Endothelial cell of umbilical vein (primary cell): ENCODE data around the gene TMEM217. TPM values are rescaled to one million over a fixed set of nuclear protein-coding genes. Genes with fewer than 3 reads are reported as not detected.

Experiments
- BruUV-seq: library from RNA; stranded (reverse); fragments of 400-500 nt; replicated peaks from 2 replicates; lab custom pipeline; 2021; lab: Mats Ljungman, UMichigan
- CTCF ChIA-PET: fragments of 300-600, 350-600 bp; sonication (Branson Sonifier 250); formaldehyde crosslinking; loops from one replicate; lab custom pipeline; 2021; ENCODE audit warnings: antibody characterized with exemption, inconsistent platforms; lab: Charles Lee
- POLR2A ChIA-PET: fragments of 300-600, 350-600 bp; sonication (Branson Sonifier 250); formaldehyde crosslinking; loops from one replicate; lab custom pipeline; 2021; ENCODE audit warnings: antibody characterized with exemption, inconsistent platforms; lab: Charles Lee
- DNase-seq: peaks from one replicate; pipeline ENCODE4 v3.0.0-alpha.2; 2011; ENCODE audit warnings: low read depth, low spot score
- FAIRE-seq: peaks from 2 replicates; lab custom pipeline; 2011; peaks lifted over from hg19 to GRCh38; lab: Jason Lieb, UNC
- H2AFZ ChIP-seq: 2 replicates; pipeline ENCODE4 v1.6.0; 2012; ENCODE audit warnings: low read depth, low read length, control low read depth, inconsistent platforms
- H3K27ac ChIP-seq: 2 replicates; pipeline ENCODE4 v1.5.1; 2011; ENCODE audit warnings: low read depth, mild to moderate bottlenecking, control low read depth, low read length, moderate library complexity; ENCODE audit not compliant: insufficient read depth
- H3K27me3 ChIP-seq, 2 experiments: 2 replicates each; pipeline versions ENCODE4 v1.6.0 to v1.6.1; 2011; ENCODE audit warnings: low read length in 2 of 2, mixed read lengths in 1 of 2; ENCODE audit not compliant: control insufficient read depth in 2 of 2, insufficient read depth in 2 of 2
- H3K36me3 ChIP-seq, 2 experiments: 2 replicates in 1 of 2; 3 replicates in 1 of 2; pipeline ENCODE4 v1.5.1; 2011; ENCODE audit warnings: low read length in 2 of 2, mild to moderate bottlenecking in 1 of 2, moderate library complexity in 1 of 2; ENCODE audit not compliant: control insufficient read depth in 2 of 2, insufficient read depth in 2 of 2; ENCODE audit errors: extremely low read depth in 1 of 2
- H3K4me1 ChIP-seq: 3 replicates; pipeline ENCODE4 v1.5.1; 2011; ENCODE audit warnings: mild to moderate bottlenecking, low read length; ENCODE audit not compliant: control insufficient read depth, insufficient read depth; ENCODE audit errors: extremely low read depth
- H3K4me2 ChIP-seq: 2 replicates; pipeline ENCODE4 v1.6.1; 2011; ENCODE audit warnings: low read length, control low read depth, mixed read lengths; ENCODE audit not compliant: insufficient read depth
- H3K4me3 ChIP-seq, 3 experiments: fragments of 200-600 bp in 1 of 3; sonication (generic), shearing (Covaris generic) in 1 of 3; replicated peaks in 1 of 3; 2 replicates each; pipeline ENCODE4 v1.5.1; 2011 to 2016; ENCODE audit warnings: control low read depth in 3 of 3, low read length in 3 of 3, mild to moderate bottlenecking in 2 of 3, inconsistent platforms in 1 of 3, low read depth in 1 of 3, moderate library complexity in 1 of 3; ENCODE audit not compliant: insufficient read depth in 1 of 3
- H3K79me2 ChIP-seq: 2 replicates; pipeline ENCODE4 v1.6.0; 2012; ENCODE audit warnings: low read length, inconsistent platforms; ENCODE audit not compliant: control insufficient read depth, insufficient read depth
- H3K9ac ChIP-seq: replicated peaks from 2 replicates; pipeline ENCODE3; 2011; ENCODE audit warnings: low read length, control low read depth; ENCODE audit not compliant: insufficient read depth; ENCODE audit errors: extremely low read depth
- H3K9me1 ChIP-seq: replicated peaks from 3 replicates; pipeline ENCODE4 v1.6.0; 2011; ENCODE audit warnings: mild to moderate bottlenecking, low read length; ENCODE audit not compliant: control insufficient read depth, insufficient read depth; ENCODE audit errors: extremely low read depth
- H3K9me3 ChIP-seq: replicated peaks from 2 replicates; pipeline ENCODE4 v1.5.1; 2012; ENCODE audit warnings: low read length, inconsistent platforms; ENCODE audit not compliant: control insufficient read depth, insufficient read depth
- H4K20me1 ChIP-seq: replicated peaks from 2 replicates; pipeline ENCODE3; 2011; ENCODE audit warnings: mild to moderate bottlenecking, low read length; ENCODE audit not compliant: control insufficient read depth, insufficient read depth; ENCODE audit errors: extremely low read depth
- CTCF ChIP-seq, 2 donors: IDR thresholded peaks; 1 replicate in 1 of 2; 2 replicates in 1 of 2; pipeline ENCODE4 v1.5.1; 2011; ENCODE audit warnings: low read length in 2 of 2, mild to moderate bottlenecking in 2 of 2, moderate library complexity in 2 of 2, control low read depth in 1 of 2, inconsistent platforms in 1 of 2, low read depth in 1 of 2; ENCODE audit not compliant: insufficient read depth in 1 of 2; ENCODE audit errors: extremely low read depth in 1 of 2
- EZH2 ChIP-seq: IDR thresholded peaks from 2 replicates; pipeline ENCODE4 v1.6.1; 2012; ENCODE audit warnings: borderline replicate concordance, low read depth, mild to moderate bottlenecking, moderate library complexity, low read length, inconsistent platforms; ENCODE audit not compliant: severe bottlenecking
- FOS ChIP-seq: IDR thresholded peaks from 2 replicates; pipeline ENCODE4 v1.6.1; 2011; ENCODE audit warnings: mild to moderate bottlenecking, low read length, moderate library complexity, borderline replicate concordance; ENCODE audit not compliant: insufficient read depth
- GATA2 ChIP-seq: IDR thresholded peaks from 2 replicates; pipeline ENCODE4 v1.7.0; 2011; ENCODE audit warnings: low read depth, mild to moderate bottlenecking, moderate library complexity, mixed read lengths, low read length; ENCODE audit not compliant: insufficient read length, insufficient read depth
- JUN ChIP-seq: IDR thresholded peaks from 2 replicates; pipeline ENCODE4 v1.6.1; 2011; ENCODE audit warnings: borderline replicate concordance, low read depth; ENCODE audit not compliant: insufficient read length, insufficient read depth
- MAX ChIP-seq: IDR thresholded peaks from 2 replicates; pipeline ENCODE4 v1.6.1; 2011; ENCODE audit not compliant: insufficient read depth, insufficient read length
- MYC ChIP-seq: IDR thresholded peaks from one replicate; pipeline ENCODE4 v1.6.1; 2011; ENCODE audit warnings: mild to moderate bottlenecking, low read depth, low read length
- POLR2A ChIP-seq: IDR thresholded peaks from 2 replicates; pipeline ENCODE4 v1.6.1; 2012; ENCODE audit warnings: low read depth, mild to moderate bottlenecking, control low read depth, low read length
- POLR2AphosphoS5 ChIP-seq: IDR thresholded peaks from 2 replicates; pipeline ENCODE4 v1.6.1; 2012; ENCODE audit warnings: low read depth, mild to moderate bottlenecking, control low read depth, low read length, moderate library complexity; ENCODE audit not compliant: insufficient read depth
- dilution Hi-C: fragments of 300-500 bp; cut with MboI; formaldehyde crosslinking; loops from one replicate; pipeline ENCODE4 v1.15.0; 2019; ENCODE audit warnings: low sequenced_read_pairs; ENCODE audit not compliant: extremely low pct_ligation_motif_present
- intact Hi-C: fragments of 100-400 bp; cut with micrococcal nuclease; formaldehyde crosslinking; loops from one replicate; pipeline ENCODE4 v1.10.0; 2022
- polyA plus RNA-seq, 4 experiments: library from polyadenylated mRNA; depleted of rRNA in 3 of 4; stranded (reverse) in 3 of 4; unstranded in 1 of 4; fragments of >200 nt; gene quantifications; 2 replicates each; pipeline versions ENCODE4 v1.2.1 to v1.2.3, GENCODE V29; 2011 to 2012; ENCODE audit warnings: missing spikeins in 1 of 4
- total RNA-seq: library from RNA; stranded (reverse); gene quantifications from 2 replicates; pipeline ENCODE4 v1.2.3, GENCODE V29; 2021

TMEM217 gene
- total and polyA plus RNA-seq, 2 donors (not counting 3 experiments of a cell fraction or from before 2014, with no cell fraction given), result 6.8 to 15.8 TPM

- H3K36me3 ChIP-seq, result no peaks in the 10 kb centered on the region
- ChIA-PET CTCF (interaction anchor here (1.0 to 1.7 kb wide), 6 partner anchors 7 to 172 kb away, joined by 3 to 5 read pairs (median 4); no protein-coding TSS in a partner anchor), POLR2A (no interaction called here)
- no peak overlapping the region for H2AFZ ChIP-seq
- peaks cover 0 to 6% of the 10 kb centered on the region in 2 experiments for H3K27me3 ChIP-seq
- dilution Hi-C loops, result no loop called here
- no peaks in the 10 kb centered on the region for H3K79me2 ChIP-seq
- no peaks in the 10 kb centered on the region for H3K4me1 ChIP-seq
- H4K20me1 ChIP-seq, result no peaks in the 10 kb centered on the region
- BruUV-seq, result no TSS peak
- H3K4me3 ChIP-seq, result no peak overlapping the region
- no peak overlapping the region for H3K9ac ChIP-seq
- intact Hi-C loops, result no loop called here
- no peaks in the 10 kb centered on the region for H3K9me3 ChIP-seq
- no peak overlapping the region for H3K4me2 ChIP-seq
- FAIRE-seq, result no peak
- H3K9me1 ChIP-seq, result no peaks in the 10 kb centered on the region
- DNase-seq, result no peak
- TF ChIP-seq JUN (no peak), GATA2 (no peak), POLR2AphosphoS5 (no peak), POLR2A (no peak), MYC (no peak), FOS (no peak), EZH2 (no peak), CTCF (IDR thresholded peaks at IDR 0.05; ENCODE audit: extremely low read depth in 1 of 2, insufficient read depth in 1 of 2, low read depth in 1 of 2, low read length in 2 of 2) (no peak), MAX (no peak)
- H3K27ac ChIP-seq, result no peak overlapping the region
These were observed 67.8 kb downstream of the TMEM217 start for GRCh38 chr6:37190159-37190535.
